ENCODE measurements around the gene KMT2B. TPM values are rescaled to one million over a fixed set of nuclear protein-coding genes. Genes with fewer than 3 reads are reported as not detected.

KMT2B gene
- total and polyA plus RNA-seq, 2 of the 8 experiments (the other 6 are each of a cell fraction or from before 2014, with no cell fraction given): 26.7 to 38.6 TPM

GRCh38 chr19:35714601-35715354, 3.0 kb upstream of the KMT2B start:
- Histone ChIP-seq H3K79me2 (ENCODE audit: control insufficient read depth in 1 of 2, insufficient read depth in 2 of 2, low read length in 2 of 2) (peaks cover 0 to 15% of the 10 kb centered on the region in 2 experiments; a peak in 3 of 4 replicates), H3K36me3 (ENCODE audit: control insufficient read depth in 2 of 4, insufficient read depth in 4 of 4, low read length in 3 of 4) (peaks cover 0 to under 1% (median 0%) of the 10 kb centered on the region in 4 experiments; a peak in 2 of 8 replicates), H3K4me1 (replicated peaks in 1 of 4; ENCODE audit: control insufficient read depth in 3 of 4, insufficient read depth in 4 of 4, low read length in 3 of 4) (peaks cover 0 to 33% (median 17%) of the 10 kb centered on the region in 4 experiments; a peak in 6 of 7 replicates), H3K4me3 (ENCODE audit: extremely low read depth in 1 of 4, insufficient read depth in 2 of 4, low read depth in 3 of 4, low read length in 4 of 4) (0 out of 8 replicates have a peak overlapping the region, but pooled peaks of 1 of the 4 experiments have one; percentile 79), H3K4ac (replicated peaks; ENCODE audit: insufficient read length, low read depth, low read length) (peak overlapping the region; percentile 71), H3K23me2 (ENCODE audit: low read depth, low read length) (peaks cover 13% of the 10 kb centered on the region), H4K5ac (ENCODE audit: insufficient read length, low read depth, low read length) (no peak overlapping the region), H3K18ac (ENCODE audit: extremely low read depth, low read length) (peak overlapping the region; percentile 99; the same call in 1 of the 2 replicates), H4K8ac (ENCODE audit: extremely low read depth, insufficient read depth, low read length) (no peak overlapping the region), H3K56ac (replicated peaks; ENCODE audit: insufficient read length, low read depth, low read length) (no peak overlapping the region), H3K14ac (ENCODE audit: insufficient read length) (no peak overlapping the region), H3K27ac (ENCODE audit: low read depth, low read length) (no peak overlapping the region), H2AFZ (ENCODE audit: low read length) (no peak overlapping the region), H2BK20ac (ENCODE audit: low read length) (no peak overlapping the region), H3K4me2 (ENCODE audit: insufficient read depth in 1 of 2, low read depth in 2 of 2, low read length in 2 of 2) (peak overlapping the region; percentile 84 to 92), H2BK120ac (replicated peaks; ENCODE audit: low read depth, low read length) (no peak overlapping the region), H2BK12ac (ENCODE audit: low read depth, low read length) (0 out of 2 replicates have a peak overlapping the region, but pooled peaks have one; percentile 39), H2BK15ac (ENCODE audit: low read length) (peak overlapping the region; percentile 61; the same call in 1 of the 2 replicates), H4K20me1 (replicated peaks in 1 of 2; ENCODE audit: control insufficient read depth in 1 of 2, insufficient read depth in 2 of 2, low read length in 2 of 2) (peaks cover 10 to 12% of the 10 kb centered on the region in 2 experiments), H3K27me3 (replicated peaks in 1 of 4; ENCODE audit: control insufficient read depth in 3 of 4, extremely low read depth in 1 of 4, insufficient read depth in 3 of 4, low read length in 3 of 4) (no peaks in the 10 kb centered on the region), H3K23ac (ENCODE audit: insufficient read length) (no peak overlapping the region), H2BK5ac (ENCODE audit: low read depth, low read length) (peak overlapping the region; percentile 44; the same call in 1 of the 2 replicates), H3K9ac (replicated peaks in 1 of 4; ENCODE audit: extremely low read depth in 1 of 4, low read depth in 3 of 4, low read length in 3 of 4) (no peak overlapping the region), H3K9me3 (ENCODE audit: insufficient read depth in 2 of 2, low read depth in 1 of 2, low read length in 1 of 2) (no peaks in the 10 kb centered on the region), H2AK5ac (ENCODE audit: low read depth, low read length) (peak overlapping the region; percentile 31; the same call in 1 of the 2 replicates), H4K91ac (replicated peaks; ENCODE audit: insufficient read length, low read length) (no peak overlapping the region), H3K79me1 (ENCODE audit: low read depth, low read length) (peaks cover 8% of the 10 kb centered on the region; the same call in 1 of the 2 replicates)
- peak; percentile 79 for TF ChIP-seq CEBPB (IDR thresholded peaks at IDR 0.05; ENCODE audit: low read depth, low read length)
- peak; percentile 11 to 26; a peak in 2 of 4 replicates for TF ChIP-seq RAD21 (IDR thresholded peaks at IDR 0.05 in 1 of 2, conservative IDR thresholded peaks at IDR 0.05 in 1 of 2; ENCODE audit: low read depth in 2 of 2, low read length in 2 of 2)
- TF ChIP-seq, protein P1, sequence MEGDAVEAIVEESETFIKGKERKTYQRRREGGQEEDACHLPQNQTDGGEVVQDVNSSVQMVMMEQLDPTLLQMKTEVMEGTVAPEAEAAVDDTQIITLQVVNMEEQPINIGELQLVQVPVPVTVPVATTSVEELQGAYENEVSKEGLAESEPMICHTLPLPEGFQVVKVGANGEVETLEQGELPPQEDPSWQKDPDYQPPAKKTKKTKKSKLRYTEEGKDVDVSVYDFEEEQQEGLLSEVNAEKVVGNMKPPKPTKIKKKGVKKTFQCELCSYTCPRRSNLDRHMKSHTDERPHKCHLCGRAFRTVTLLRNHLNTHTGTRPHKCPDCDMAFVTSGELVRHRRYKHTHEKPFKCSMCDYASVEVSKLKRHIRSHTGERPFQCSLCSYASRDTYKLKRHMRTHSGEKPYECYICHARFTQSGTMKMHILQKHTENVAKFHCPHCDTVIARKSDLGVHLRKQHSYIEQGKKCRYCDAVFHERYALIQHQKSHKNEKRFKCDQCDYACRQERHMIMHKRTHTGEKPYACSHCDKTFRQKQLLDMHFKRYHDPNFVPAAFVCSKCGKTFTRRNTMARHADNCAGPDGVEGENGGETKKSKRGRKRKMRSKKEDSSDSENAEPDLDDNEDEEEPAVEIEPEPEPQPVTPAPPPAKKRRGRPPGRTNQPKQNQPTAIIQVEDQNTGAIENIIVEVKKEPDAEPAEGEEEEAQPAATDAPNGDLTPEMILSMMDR (IDR thresholded peaks at IDR 0.05; ENCODE audit: control extremely low read depth in 1 of 3, insufficient read depth in 1 of 3, low read depth in 1 of 3, low read length in 3 of 3): peak; percentile 34 to 45 (median 45)
- TF ChIP-seq KDM1A (IDR thresholded peaks at IDR 0.05; ENCODE audit: borderline replicate concordance, low read length): no peak
- no peak for TF ChIP-seq HDAC2 (IDR thresholded peaks at IDR 0.05; ENCODE audit: borderline replicate concordance in 1 of 2, low read depth in 2 of 2, low read length in 2 of 2)
- ChIA-PET CTCF (ENCODE audit: partially characterized antibody) (interaction anchor here (0.6 to 6.6 kb wide), 15 partner anchors 11 to 254 kb away, joined by 3 to 105 read pairs (median 3); partner anchors contain the start of gene ZBTB32), POLR2A (ENCODE audit: partially characterized antibody) (interaction anchor here (0.9 to 4.9 kb wide), 10 partner anchors 9 to 71 kb away, joined by 3 to 28 read pairs (median 4); partner anchors contain the start of genes HSPB6 and ZBTB32)
- FAIRE-seq (no peak), DNase-seq (ENCODE audit: low read depth in 1 of 2, low spot score in 2 of 2) (no peak)
- WGBS, 2 experiments (ENCODE audit: extremely low coverage in 1 of 2, insufficient coverage in 1 of 2, insufficient read length in 1 of 2, insufficient replicate concordance in 2 of 2, low coverage in 1 of 2, low lambda C conversion rate in 2 of 2, missing lambda C conversion rate in 1 of 2): 60% methylated on average over 14 of the region's 14 CpGs; no CpG with 5 or more reads in 1 of the 2 experiments

All from H1 (cell line).